Activated CD8-positive, alpha-beta T cell treated with anti-CD3 and anti-CD28 coated beads for 36 hours (primary cell): ENCODE results near the gene EFHC2. TPM values are rescaled to one million over a fixed set of nuclear protein-coding genes. Genes with fewer than 3 reads are reported as not detected.
A peak's percentile ranks its signal among the peaks of the same experiment; 100 is the strongest.

Experiments used
- ATAC-seq: fragments of 200-7000 bp; cut with Tn5 transposase; one replicate; pipeline ENCODE4 v1.10.0; 2021; ENCODE audit warnings: mild to moderate bottlenecking, moderate library complexity
- CTCF ChIA-PET: fragments of 350-600 bp; sonication (Branson Sonifier 250); formaldehyde crosslinking; loops from one replicate; lab custom pipeline; 2021; ENCODE audit warnings: antibody characterized with exemption; lab: Charles Lee
- POLR2A ChIA-PET: fragments of 350-600 bp; sonication (Branson Sonifier 250); formaldehyde crosslinking; loops from one replicate; lab custom pipeline; 2021; ENCODE audit warnings: antibody characterized with exemption; lab: Charles Lee
- DNase-seq: peaks from one replicate; pipeline ENCODE4 v3.0.0-alpha.2; 2020
- H3K27ac Mint-ChIP-seq: one replicate; pipeline ENCODE4 v1.8.0; 2021; ENCODE audit warnings: mild to moderate bottlenecking, mixed read lengths
- H3K27me3 Mint-ChIP-seq: one replicate; pipeline ENCODE4 v1.8.0; 2021; ENCODE audit warnings: mixed read lengths
- H3K36me3 Mint-ChIP-seq: one replicate; pipeline ENCODE4 v1.8.0; 2021; ENCODE audit warnings: low read depth, mixed read lengths
- H3K4me1 Mint-ChIP-seq: one replicate; pipeline ENCODE4 v1.8.0; 2021; ENCODE audit warnings: low read depth, mixed read lengths
- H3K4me3 Mint-ChIP-seq: one replicate; pipeline ENCODE4 v1.8.0; 2021; ENCODE audit warnings: mild to moderate bottlenecking, moderate library complexity, mixed read lengths
- H3K9me3 Mint-ChIP-seq: one replicate; pipeline ENCODE4 v1.8.0; 2021; ENCODE audit warnings: mixed read lengths
- CTCF ChIP-seq: fragments of 200-600 bp; IDR thresholded peaks from one replicate; pipeline ENCODE4 v1.8.0; 2022; ENCODE audit warnings: antibody characterized with exemption, mild to moderate bottlenecking
- intact Hi-C: fragments of 100-400 bp; cut with micrococcal nuclease; formaldehyde crosslinking; loops from one replicate; pipeline ENCODE4 v1.10.0; 2022
- total RNA-seq, 2 experiments: library from RNA; stranded (reverse); gene quantifications; one replicate each; pipeline ENCODE4 v1.2.3, GENCODE V29; 2021

The EFHC2 gene
- total RNA-seq, 2 experiments from 2014 or later: 0.20 to 0.31 TPM

DNA sequence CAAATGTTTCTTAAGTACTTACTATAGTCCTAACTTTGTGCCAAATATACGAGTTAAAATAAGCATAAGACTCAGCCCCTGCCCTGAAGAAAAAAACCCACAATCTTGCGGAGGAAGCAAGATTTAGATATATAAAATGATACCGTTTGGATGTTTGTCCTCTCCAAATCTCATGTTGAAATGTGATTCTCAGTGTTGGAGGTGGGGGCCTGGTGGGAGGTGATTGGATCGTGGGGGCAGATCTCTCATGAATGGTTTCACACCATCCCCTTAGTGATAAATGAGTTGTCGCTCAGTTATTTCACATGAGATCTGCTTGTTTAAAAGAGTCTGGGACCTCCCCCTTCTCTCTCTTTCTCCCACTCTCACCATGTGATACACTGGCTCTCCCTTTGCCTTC, 28.7 kb downstream of the EFHC2 start:
- DNase-seq: no peak
- CTCF ChIA-PET: no interaction called here
- no peak for ATAC-seq
- intact Hi-C loops: no loop called here
- H3K4me3 Mint-ChIP-seq: no peak overlapping the region
- no peaks in the 10 kb centered on the region for H3K9me3 Mint-ChIP-seq
- POLR2A ChIA-PET: no interaction called here
- H3K4me1 Mint-ChIP-seq: peaks cover 20% of the 10 kb centered on the region
- no peak for TF ChIP-seq CTCF
- H3K36me3 Mint-ChIP-seq: no peaks in the 10 kb centered on the region
- no peaks in the 10 kb centered on the region for H3K27me3 Mint-ChIP-seq
- H3K27ac Mint-ChIP-seq: peak overlapping the region; percentile 28

- H3K36me3 Mint-ChIP-seq: no peaks in the 10 kb centered on the region
- no peaks in the 10 kb centered on the region for H3K27me3 Mint-ChIP-seq
- peaks cover 20% of the 10 kb centered on the region for H3K4me1 Mint-ChIP-seq
- H3K27ac Mint-ChIP-seq: peak overlapping the region; percentile 28
- DNase-seq (peak; percentile 8), ATAC-seq (peak; percentile 49)
- H3K9me3 Mint-ChIP-seq: no peaks in the 10 kb centered on the region
- CTCF ChIA-PET: no interaction called here
- no peak for TF ChIP-seq CTCF
- H3K4me3 Mint-ChIP-seq: no peak overlapping the region
- intact Hi-C loops: no loop called here
- POLR2A ChIA-PET: no interaction called here
Observed at GRCh38 chrX:44314259-44314734, 29.2 kb downstream of the EFHC2 start.

GRCh38 chrX:44312421-44312820, 31.1 kb downstream of the EFHC2 start:
- CTCF ChIA-PET: no interaction called here
- Mint-ChIP-seq H3K9me3 (no peaks in the 10 kb centered on the region), H3K4me1 (peaks cover 20% of the 10 kb centered on the region), H3K36me3 (no peaks in the 10 kb centered on the region), H3K4me3 (no peak overlapping the region), H3K27me3 (no peaks in the 10 kb centered on the region), H3K27ac (no peak overlapping the region)
- intact Hi-C loops: no loop called here
- ATAC-seq (no peak), DNase-seq (no peak)
- POLR2A ChIA-PET: interaction anchor here (0.7 kb wide), 1 partner anchor 110 kb away, joined by 3 read pairs; no protein-coding TSS in a partner anchor
- TF ChIP-seq CTCF: no peak

DNA sequence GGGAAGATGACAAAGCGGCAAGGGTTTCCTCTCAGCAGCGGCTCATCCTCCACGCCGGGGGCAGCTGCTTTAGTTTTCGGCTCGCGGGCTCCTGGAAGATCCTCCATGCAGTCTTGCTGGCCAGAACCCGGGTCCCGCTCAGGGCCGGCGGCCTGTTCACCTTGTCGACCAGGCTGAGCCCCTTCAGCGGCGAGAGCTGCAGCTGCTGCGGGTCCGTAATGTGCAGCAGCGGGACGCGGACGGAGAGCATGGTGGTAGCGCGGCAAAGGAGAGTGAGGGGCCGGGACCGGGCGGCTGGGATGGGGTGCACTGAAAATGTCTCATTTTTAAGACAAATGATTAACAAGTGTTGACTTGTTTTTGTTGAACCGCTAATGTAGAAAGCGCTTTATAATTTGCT, 33.2 kb downstream of the EFHC2 start:
- H3K27me3 Mint-ChIP-seq: no peaks in the 10 kb centered on the region
- CTCF ChIA-PET: no interaction called here

GRCh38 chrX:44308869-44309268, 34.6 kb downstream of the EFHC2 start:
- no peak overlapping the region for H3K4me3 Mint-ChIP-seq
- peaks cover 8% of the 10 kb centered on the region for H3K4me1 Mint-ChIP-seq
- no peak overlapping the region for H3K27ac Mint-ChIP-seq
- ChIA-PET POLR2A (no interaction called here), CTCF (no interaction called here)
- no peak for ATAC-seq
- TF ChIP-seq CTCF: no peak
- no peaks in the 10 kb centered on the region for H3K27me3 Mint-ChIP-seq
- DNase-seq: no peak
- no peaks in the 10 kb centered on the region for H3K36me3 Mint-ChIP-seq
- H3K9me3 Mint-ChIP-seq: no peaks in the 10 kb centered on the region
- intact Hi-C loops: no loop called here

More for the DNA sequence above, 33.2 kb downstream of the EFHC2 start:
- intact Hi-C loops: no loop called here
- peaks cover 20% of the 10 kb centered on the region for H3K4me1 Mint-ChIP-seq
- no peak overlapping the region for H3K4me3 Mint-ChIP-seq
- TF ChIP-seq CTCF: no peak
- POLR2A ChIA-PET: no interaction called here
- H3K36me3 Mint-ChIP-seq: no peaks in the 10 kb centered on the region
- no peaks in the 10 kb centered on the region for H3K9me3 Mint-ChIP-seq
- H3K27ac Mint-ChIP-seq: no peak overlapping the region
- ATAC-seq (no peak), DNase-seq (no peak)
